Measurements from ENCODE around the gene EPAS1.
A peak's percentile ranks its signal among the peaks of the same experiment; 100 is the strongest.

The EPAS1 gene

GRCh38 chr2:46274586-46274985 lies 22.6 kb upstream of the EPAS1 start:
- DNase-seq = no peak

GRCh38 chr2:46275995-46276394 lies 21.2 kb upstream of the EPAS1 start:
- DNase-seq = peak; percentile 84

- DNase-seq = peak; percentile 25
Observed at GRCh38 chr2:46276642-46277041, 20.6 kb upstream of the EPAS1 start.

GRCh38 chr2:46277431-46278190 lies 19.6 kb upstream of the EPAS1 start:
- DNase-seq = peak; percentile 49

GRCh38 chr2:46278952-46279351 lies 18.3 kb upstream of the EPAS1 start:
- DNase-seq = no peak

- DNase-seq = no peak
Observed at GRCh38 chr2:46281939-46282338, 15.3 kb upstream of the EPAS1 start.

- no peak for DNase-seq
Observed at GRCh38 chr2:46283693-46284092, 13.5 kb upstream of the EPAS1 start.

GRCh38 chr2:46284260-46284659 lies 12.9 kb upstream of the EPAS1 start:
- no peak for DNase-seq

GRCh38 chr2:46284796-46285195 lies 12.4 kb upstream of the EPAS1 start:
- no peak for DNase-seq

- DNase-seq = no peak
Observed at GRCh38 chr2:46286715-46287114, 10.5 kb upstream of the EPAS1 start.

GRCh38 chr2:46290078-46290477 lies 7.1 kb upstream of the EPAS1 start:
- DNase-seq = no peak

GRCh38 chr2:46293466-46293865 lies 3.7 kb upstream of the EPAS1 start:
- no peak for DNase-seq

- peak; percentile 47 for DNase-seq
Observed at GRCh38 chr2:46294176-46294836, 2.9 kb upstream of the EPAS1 start.

- DNase-seq = peak; percentile 78
Observed at GRCh38 chr2:46296216-46296839, 879 bp upstream of the EPAS1 start.

- DNase-seq = peak; percentile 29
Observed at GRCh38 chr2:46297546-46298271, 502 bp downstream of the EPAS1 start.

- no peak for DNase-seq
Observed at GRCh38 chr2:46298272-46298521, 990 bp downstream of the EPAS1 start.

GRCh38 chr2:46298522-46299353 lies 1.5 kb downstream of the EPAS1 start:
- DNase-seq = peak; percentile 55

GRCh38 chr2:46299365-46300263 lies 2.4 kb downstream of the EPAS1 start:
- DNase-seq = peak; percentile 78

GRCh38 chr2:46300406-46300832 lies 3.2 kb downstream of the EPAS1 start:
- DNase-seq = no peak

- DNase-seq = no peak
Observed at GRCh38 chr2:46302005-46302695, 4.9 kb downstream of the EPAS1 start.

GRCh38 chr2:46303233-46303632 lies 6.0 kb downstream of the EPAS1 start:
- DNase-seq = no peak
